HG03575 (cell line): ENCODE data around the gene GOLGA8A.
"Not testable (repeated sequence)": the region's sequence is repeated elsewhere in the genome, so short reads cannot be mapped to it uniquely, and the experiment has no call there.

Experiments
- ATAC-seq: cut with Tn5 transposase; IDR thresholded peaks from one replicate; pipeline ENCODE4 v1.9.1; 2021; ENCODE audit not compliant: unreplicated experiment, insufficient number of reproducible peaks, low FRiP score; ENCODE audit errors: extremely low read depth

Gene GOLGA8A

GRCh38 chr15:34437687-34438086 lies at the start of gene GOLGA8A:
Gene GOLGA8A, minus strand, starts transcription at chr15:34437808. Its CDS starts 48,117 bp downstream, at chr15:34389691.
- no peak for ATAC-seq

DNA sequence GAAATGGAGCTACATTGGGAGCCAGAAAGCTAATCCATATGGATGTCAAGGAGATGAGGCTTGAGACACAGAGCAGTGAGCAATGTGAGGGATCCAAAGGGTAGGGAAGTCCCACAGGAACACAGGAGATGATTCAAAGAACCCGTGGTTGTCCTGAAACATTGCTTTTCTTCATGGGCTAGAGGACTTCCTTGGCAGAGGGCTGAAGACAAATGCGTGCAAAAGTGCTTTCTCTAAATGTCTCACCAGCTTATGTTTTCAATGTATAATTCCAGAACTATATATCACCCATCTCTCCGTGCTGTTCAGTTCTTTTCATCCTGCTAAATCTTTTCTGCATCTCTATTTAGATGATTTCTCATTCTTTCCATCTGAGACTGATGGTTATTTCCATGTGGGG lies 46.0 kb upstream of the GOLGA8A start:
- no peak for ATAC-seq

GRCh38 chr15:34481370-34481769 lies 43.8 kb upstream of the GOLGA8A start:
- no peak for ATAC-seq

GRCh38 chr15:34473840-34474239 lies 36.2 kb upstream of the GOLGA8A start:
- no peak for ATAC-seq

DNA sequence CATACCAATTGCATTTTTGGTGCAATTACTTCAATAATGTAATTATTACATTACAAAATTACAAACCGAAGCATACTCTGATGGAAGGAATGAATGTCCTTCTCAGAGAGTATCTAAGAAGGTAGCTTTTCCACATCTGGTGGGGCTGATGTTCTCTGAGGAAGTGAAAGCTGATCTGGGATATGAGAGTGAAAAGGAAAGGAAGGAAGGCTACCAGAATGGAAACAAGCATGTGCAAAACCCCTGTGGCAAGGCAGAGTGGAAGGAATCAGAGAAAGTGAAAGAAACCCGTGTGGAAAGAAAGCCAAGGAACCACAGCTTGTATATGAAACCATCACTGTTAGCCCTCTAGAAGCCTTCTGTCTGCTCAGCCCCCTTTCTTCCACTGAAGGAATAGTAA lies 35.3 kb upstream of the GOLGA8A start:
- no peak for ATAC-seq

GRCh38 chr15:34470892-34471291 lies 33.3 kb upstream of the GOLGA8A start:
- no peak for ATAC-seq

- ATAC-seq = no peak
These were observed 32.5 kb upstream of the GOLGA8A start for GRCh38 chr15:34470091-34470490.

GRCh38 chr15:34461730-34462129 lies 24.1 kb upstream of the GOLGA8A start:
- no peak for ATAC-seq

- no peak for ATAC-seq
These were observed 22.8 kb upstream of the GOLGA8A start for GRCh38 chr15:34460451-34460850.

GRCh38 chr15:34456658-34457057 lies 19.1 kb upstream of the GOLGA8A start:
- ATAC-seq = no peak

- no peak for ATAC-seq
These were observed 5.3 kb upstream of the GOLGA8A start for GRCh38 chr15:34442891-34443290.

DNA sequence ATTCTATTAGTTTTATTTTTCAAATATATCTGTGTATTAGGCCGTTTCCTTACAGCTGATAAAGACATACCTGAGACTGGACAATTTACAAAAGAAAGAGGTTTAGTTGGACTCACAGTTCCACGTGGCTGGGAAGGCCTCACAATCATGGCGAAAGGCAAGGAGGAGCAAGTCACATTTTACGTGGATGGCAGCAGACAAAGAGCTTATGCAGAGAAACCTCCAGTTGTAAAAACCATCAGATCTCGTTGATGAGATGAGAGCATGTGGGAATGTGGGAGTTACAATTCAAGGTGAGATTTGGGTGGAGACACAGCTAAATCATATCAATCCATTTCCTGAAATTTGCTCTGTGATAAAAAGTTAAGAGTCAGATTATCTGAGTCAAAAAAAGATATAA lies 2.3 kb upstream of the GOLGA8A start:
- no peak for ATAC-seq

GRCh38 chr15:34436956-34437442 lies 609 bp downstream of the GOLGA8A start:
- ATAC-seq = no peak

- no peak for ATAC-seq
These were observed 1.3 kb downstream of the GOLGA8A start for GRCh38 chr15:34436126-34436955.

GRCh38 chr15:34435658-34436057 lies 1.9 kb downstream of the GOLGA8A start:
- no peak for ATAC-seq

- ATAC-seq = no peak
These were observed 2.8 kb downstream of the GOLGA8A start for GRCh38 chr15:34434627-34435305.

DNA sequence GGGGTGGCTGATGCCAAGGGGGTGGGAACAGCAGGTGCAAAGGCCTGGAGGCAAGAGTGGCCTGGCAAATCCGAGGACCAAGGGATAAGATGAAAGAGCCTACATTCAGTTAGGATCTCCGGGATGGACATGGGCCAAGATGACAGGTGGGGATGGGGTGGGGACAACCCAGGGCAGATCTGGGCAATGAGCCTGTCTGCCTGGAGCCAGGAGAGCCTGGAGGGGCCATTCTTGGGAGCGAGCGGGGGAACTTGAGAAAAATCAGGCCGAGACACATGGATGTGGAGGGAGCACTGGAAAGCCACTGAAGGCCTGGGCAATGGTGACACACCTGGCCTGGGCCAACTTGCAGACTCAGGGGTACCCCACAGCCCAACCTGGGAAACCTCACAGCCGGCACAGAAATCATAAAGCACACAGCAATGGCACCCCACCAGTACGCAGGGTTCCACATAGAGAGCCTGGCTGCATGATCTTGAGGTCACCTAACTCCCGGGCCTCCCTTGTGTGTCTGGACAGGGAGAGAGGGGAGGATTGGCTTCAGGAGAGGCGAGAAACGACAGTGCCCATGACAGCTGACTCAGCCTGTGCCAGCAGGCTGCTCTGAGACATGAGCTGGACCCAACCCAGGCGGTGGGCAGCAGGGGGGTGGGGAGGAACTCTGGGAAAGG lies 3.5 kb downstream of the GOLGA8A start:
- ATAC-seq = not testable (repeated sequence)

DNA sequence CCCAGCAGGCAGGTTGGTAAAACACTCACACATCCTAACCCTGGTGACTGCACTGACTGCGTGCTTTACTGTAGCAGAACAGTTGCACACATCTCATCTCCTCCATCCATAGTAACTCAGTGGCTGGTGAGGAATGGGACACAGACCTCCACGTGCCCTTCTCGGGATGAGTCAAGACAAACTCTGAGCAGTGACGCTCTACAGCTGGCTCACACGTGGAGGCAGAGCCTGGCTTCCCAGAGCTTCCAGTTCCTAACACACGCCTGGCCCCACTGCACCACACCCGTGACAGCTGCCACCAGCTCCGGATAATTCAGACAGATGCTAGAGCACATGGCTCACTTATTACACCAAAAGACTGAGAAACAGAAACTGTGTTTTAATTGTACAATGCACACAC lies 7.0 kb downstream of the GOLGA8A start:
- not testable (repeated sequence) for ATAC-seq

GRCh38 chr15:34423425-34424090 lies 14.1 kb downstream of the GOLGA8A start:
- ATAC-seq = not testable (repeated sequence)
